Keratinocyte (primary cell): ENCODE data around the gene ARMH1. TPM values are rescaled to one million over a fixed set of nuclear protein-coding genes. Genes with fewer than 3 reads are reported as not detected.

Source experiments
- DNase-seq: peaks from one replicate; pipeline ENCODE4 v3.0.0-alpha.2; 2011; ENCODE audit warnings: low read depth, missing footprints, low spot score
- FAIRE-seq: peaks from 2 replicates; lab custom pipeline; 2011; peaks lifted over from hg19 to GRCh38; lab: Jason Lieb, UNC
- H2AFZ ChIP-seq: 2 replicates; pipeline ENCODE4 v1.6.0; 2012; ENCODE audit warnings: low read length, control low read depth, inconsistent platforms; ENCODE audit not compliant: control insufficient read depth
- H3K27ac ChIP-seq: 2 replicates; pipeline ENCODE4 v1.5.1; 2011; ENCODE audit warnings: low read length; ENCODE audit not compliant: control insufficient read depth, insufficient read depth
- H3K27me3 ChIP-seq: 3 replicates; pipeline ENCODE4 v1.6.0; 2011; ENCODE audit warnings: low read length; ENCODE audit not compliant: control insufficient read depth, insufficient read depth; ENCODE audit errors: extremely low read depth
- H3K36me3 ChIP-seq, 2 experiments: 2 replicates in 1 of 2; 3 replicates in 1 of 2; pipeline ENCODE4 v1.5.1; 2011; ENCODE audit warnings: low read length in 2 of 2, mild to moderate bottlenecking in 1 of 2; ENCODE audit not compliant: control insufficient read depth in 2 of 2, insufficient read depth in 2 of 2; ENCODE audit errors: extremely low read depth in 1 of 2
- H3K4me1 ChIP-seq: 3 replicates; pipeline ENCODE4 v1.5.1; 2011; ENCODE audit warnings: low read length; ENCODE audit not compliant: control insufficient read depth, insufficient read depth; ENCODE audit errors: extremely low read depth
- H3K4me2 ChIP-seq: 3 replicates; pipeline ENCODE4 v1.6.0; 2011; ENCODE audit warnings: low read depth, low read length; ENCODE audit not compliant: control insufficient read depth, insufficient read depth; ENCODE audit errors: extremely low read depth
- H3K4me3 ChIP-seq, 3 experiments: fragments of 200-600 bp in 1 of 3; sonication (generic) in 1 of 3; 2 replicates in 2 of 3; 3 replicates in 1 of 3; pipeline ENCODE4 v1.5.1; 2011 to 2016; ENCODE audit warnings: low read length in 3 of 3, mild to moderate bottlenecking in 3 of 3, control low read depth in 2 of 3, inconsistent platforms in 1 of 3, low read depth in 1 of 3, mixed read lengths in 1 of 3, mixed run types in 1 of 3, moderate library complexity in 1 of 3; ENCODE audit not compliant: control insufficient read depth in 2 of 3, insufficient read depth in 2 of 3; ENCODE audit errors: extremely low read depth in 1 of 3
- H3K79me2 ChIP-seq: 2 replicates; pipeline ENCODE4 v1.6.0; 2012; ENCODE audit warnings: low read length; ENCODE audit not compliant: control insufficient read depth, insufficient read depth
- H3K9ac ChIP-seq: 3 replicates; pipeline ENCODE4 v1.6.0; 2011; ENCODE audit warnings: low read length; ENCODE audit not compliant: control insufficient read depth, insufficient read depth; ENCODE audit errors: extremely low read depth
- H3K9me1 ChIP-seq: 3 replicates; pipeline ENCODE4 v1.6.0; 2011; ENCODE audit warnings: low read length; ENCODE audit not compliant: control insufficient read depth, insufficient read depth; ENCODE audit errors: extremely low read depth
- H3K9me3 ChIP-seq: 2 replicates; pipeline ENCODE4 v1.5.1; 2012; ENCODE audit warnings: low read depth, low read length; ENCODE audit not compliant: control insufficient read depth
- H4K20me1 ChIP-seq: 3 replicates; pipeline ENCODE4 v1.6.0; 2011; ENCODE audit warnings: low read length; ENCODE audit not compliant: control insufficient read depth, insufficient read depth; ENCODE audit errors: extremely low read depth
- CTCF ChIP-seq, 3 experiments: IDR thresholded peaks in 1 of 3; conservative IDR thresholded peaks in 1 of 3; optimal IDR thresholded peaks in 1 of 3; 2 replicates in 2 of 3; 3 replicates in 1 of 3; pipeline versions ENCODE3 to v1.5.1; 2011; ENCODE audit warnings: low read length in 3 of 3, mild to moderate bottlenecking in 3 of 3, moderate library complexity in 2 of 3, control low read depth in 1 of 3, inconsistent platforms in 1 of 3; ENCODE audit not compliant: insufficient read depth in 2 of 3; ENCODE audit errors: extremely low read depth in 1 of 3
- EZH2 ChIP-seq: IDR thresholded peaks from one replicate; pipeline ENCODE4 v1.6.1; 2012; ENCODE audit warnings: inconsistent platforms, mild to moderate bottlenecking, low read length, moderate library complexity
- dilution Hi-C: fragments of 300-500 bp; cut with MboI; formaldehyde crosslinking; loops from one replicate; pipeline ENCODE4 v1.7.0; 2020; ENCODE audit warnings: low sequenced_read_pairs; ENCODE audit not compliant: extremely low pct_ligation_motif_present
- polyA plus RNA-seq, 5 experiments: library from polyadenylated mRNA; depleted of rRNA in 3 of 5; stranded (reverse) in 3 of 5; stranded (forward) in 1 of 5; unstranded in 1 of 5; fragments of >200 nt; gene quantifications; 1 replicate in 1 of 5; 2 replicates in 3 of 5; 3 replicates in 1 of 5; pipeline versions ENCODE4 v1.2.1 to v1.2.3, GENCODE V29; 2011 to 2012; ENCODE audit warnings: missing spikeins in 2 of 5, low read depth in 1 of 5, low replicate concordance in 1 of 5

The ARMH1 gene
- polyA plus RNA-seq, 1 donor (not counting 4 experiments of a cell fraction or from before 2014, with no cell fraction given) = 0.22 TPM

DNA sequence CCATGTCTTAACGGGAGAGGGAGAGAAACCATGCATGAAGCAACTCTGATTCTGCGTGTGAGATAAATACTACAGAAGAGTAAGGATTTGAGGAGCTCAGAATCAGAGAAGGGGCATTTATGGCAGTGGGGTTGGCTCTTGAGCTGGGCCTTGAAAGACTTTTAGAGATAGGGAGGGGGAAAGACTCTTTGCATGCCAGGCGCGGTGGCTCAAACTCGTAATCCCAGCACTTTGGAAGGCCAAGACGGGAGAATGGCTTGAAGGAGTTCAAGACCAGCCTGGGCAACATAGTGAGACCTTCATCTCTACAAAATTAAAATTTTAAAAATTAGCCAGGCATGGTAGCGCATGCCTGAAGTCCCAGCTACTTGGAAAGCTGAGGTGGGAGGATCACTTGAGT is 672 bp downstream of the ARMH1 start:
- Histone ChIP-seq H2AFZ (peak overlapping the region; percentile 98), H3K9ac (peak overlapping the region; percentile 87), H3K4me3 (peak overlapping the region; percentile 62 to 84 (median 82)), H3K36me3 (no peaks in the 10 kb centered on the region), H3K27me3 (no peaks in the 10 kb centered on the region), H3K9me1 (peaks cover 2% of the 10 kb centered on the region), H3K4me2 (peak overlapping the region; percentile 88), H4K20me1 (no peaks in the 10 kb centered on the region), H3K9me3 (no peaks in the 10 kb centered on the region), H3K4me1 (peaks cover 17% of the 10 kb centered on the region), H3K27ac (no peak overlapping the region), H3K79me2 (no peaks in the 10 kb centered on the region)
- DNase-seq (no peak), FAIRE-seq (no peak)
- dilution Hi-C loops = no loop called here
- TF ChIP-seq CTCF (optimal IDR thresholded peaks at IDR 0.05 in 1 of 3, IDR thresholded peaks at IDR 0.05 in 1 of 3, conservative IDR thresholded peaks at IDR 0.05 in 1 of 3; ENCODE audit: extremely low read depth in 1 of 3, insufficient read depth in 2 of 3, low read length in 3 of 3) = no peak

DNA sequence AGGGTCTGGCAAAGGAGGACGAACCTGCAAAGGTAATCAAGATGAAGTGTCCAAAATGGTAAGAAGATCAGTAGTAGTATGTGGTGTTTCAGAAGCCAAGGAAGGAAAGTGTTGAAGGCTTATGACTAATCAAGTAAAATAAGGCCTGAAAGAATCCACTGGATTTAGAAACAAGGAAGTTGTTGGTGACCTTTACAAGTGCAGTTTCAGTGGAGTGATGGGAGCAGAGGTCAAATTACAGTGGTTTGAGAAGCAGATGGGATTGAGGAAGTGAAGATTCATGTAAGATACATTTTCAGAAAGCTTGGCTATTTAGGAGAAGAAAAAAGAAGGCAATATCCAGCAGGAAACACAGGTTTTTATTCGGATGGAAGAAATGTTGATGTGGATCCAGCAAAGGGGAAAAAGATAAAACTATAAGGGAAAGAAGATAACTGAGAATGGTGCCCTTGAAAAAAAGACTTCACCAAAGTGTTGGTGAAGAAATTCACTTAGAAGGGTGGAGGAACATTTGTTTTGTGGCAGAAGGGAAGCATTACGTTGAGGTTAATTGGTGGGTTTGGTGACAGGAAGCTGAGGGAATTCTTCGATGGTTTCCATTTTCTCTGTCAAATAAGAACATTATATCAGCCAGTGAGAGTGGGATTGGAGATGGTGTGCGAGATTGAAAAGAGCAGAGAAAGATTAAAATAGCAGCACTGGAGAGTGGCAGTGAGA is 2.1 kb downstream of the ARMH1 start:
- H3K27ac ChIP-seq = no peak overlapping the region
- TF ChIP-seq EZH2 (no peak), CTCF (optimal IDR thresholded peaks at IDR 0.05 in 1 of 3, IDR thresholded peaks at IDR 0.05 in 1 of 3, conservative IDR thresholded peaks at IDR 0.05 in 1 of 3; ENCODE audit: extremely low read depth in 1 of 3, insufficient read depth in 2 of 3, low read length in 3 of 3) (no peak)
- no peak overlapping the region for H2AFZ ChIP-seq
- no peaks in the 10 kb centered on the region for H3K27me3 ChIP-seq
- no peak overlapping the region for H3K4me3 ChIP-seq
- H3K9me3 ChIP-seq = no peaks in the 10 kb centered on the region
- H3K36me3 ChIP-seq = peaks cover 0 to 2% of the 10 kb centered on the region in 2 experiments
- FAIRE-seq (no peak), DNase-seq (no peak)
- H3K9me1 ChIP-seq = peaks cover 2% of the 10 kb centered on the region
- dilution Hi-C loops = no loop called here
- H3K79me2 ChIP-seq = no peaks in the 10 kb centered on the region
- no peak overlapping the region for H3K4me2 ChIP-seq
- peaks cover 17% of the 10 kb centered on the region for H3K4me1 ChIP-seq
- no peak overlapping the region for H3K9ac ChIP-seq
- H4K20me1 ChIP-seq = no peaks in the 10 kb centered on the region
